ENCODE data around the gene PPP2R3C.
"Not testable (repeated sequence)": the region's sequence is repeated elsewhere in the genome, so short reads cannot be mapped to it uniquely, and the experiment has no call there.

Gene PPP2R3C

GRCh38 chr14:35065731-35066130 lies 56.1 kb downstream of the PPP2R3C start:
- DNase-seq (ENCODE audit: low read depth in 3 of 3, low spot score in 1 of 3), result not testable (repeated sequence)

GRCh38 chr14:35061113-35061791 lies 60.5 kb downstream of the PPP2R3C start:
- DNase-seq (ENCODE audit: low read depth in 3 of 3, low spot score in 1 of 3), result not testable (repeated sequence)

- no peak for DNase-seq (ENCODE audit: low read depth in 3 of 3, low spot score in 1 of 3)
Observed at GRCh38 chr14:35052637-35053036, 69.2 kb downstream of the PPP2R3C start.

GRCh38 chr14:35051796-35052195 lies 70.0 kb downstream of the PPP2R3C start:
- no peak for DNase-seq (ENCODE audit: low read depth in 3 of 3, low spot score in 1 of 3)

- no peak for DNase-seq (ENCODE audit: low read depth in 3 of 3, low spot score in 1 of 3)
Observed at GRCh38 chr14:35050652-35051051, 71.1 kb downstream of the PPP2R3C start.

GRCh38 chr14:35047976-35048513 lies 73.7 kb downstream of the PPP2R3C start:
- no peak for DNase-seq (ENCODE audit: low read depth in 3 of 3, low spot score in 1 of 3)

- DNase-seq (ENCODE audit: low read depth in 3 of 3, low spot score in 1 of 3), result no peak
Observed at GRCh38 chr14:35046751-35047536, 74.8 kb downstream of the PPP2R3C start.

GRCh38 chr14:35046048-35046750 lies 75.6 kb downstream of the PPP2R3C start, which contains the start of gene FAM177A1:
Gene FAM177A1 (plus strand): TSS chr14:35046272. CDS start chr14:35046464, 192 bp downstream.
- peak; percentile 94 to 98 (median 96) for DNase-seq (ENCODE audit: low read depth in 3 of 3, low spot score in 1 of 3)

- no peak for DNase-seq (ENCODE audit: low read depth in 3 of 3, low spot score in 1 of 3)
Observed at GRCh38 chr14:35045798-35046047, 76.1 kb downstream of the PPP2R3C start.

- DNase-seq (ENCODE audit: low read depth in 3 of 3, low spot score in 1 of 3), result no peak
Observed at GRCh38 chr14:35044939-35045797, 76.6 kb downstream of the PPP2R3C start.

GRCh38 chr14:35043046-35043445 lies 78.7 kb downstream of the PPP2R3C start:
- DNase-seq (ENCODE audit: low read depth in 3 of 3, low spot score in 1 of 3), result no peak

GRCh38 chr14:35042632-35043031 lies 79.2 kb downstream of the PPP2R3C start:
- no peak for DNase-seq (ENCODE audit: low read depth in 3 of 3, low spot score in 1 of 3)

GRCh38 chr14:35038312-35038711 lies 83.5 kb downstream of the PPP2R3C start:
- not testable (repeated sequence) for DNase-seq (ENCODE audit: low read depth in 3 of 3, low spot score in 1 of 3)
